ENCODE results near the gene WIZ. TPM values are rescaled to one million over a fixed set of nuclear protein-coding genes. Genes with fewer than 3 reads are reported as not detected.

The WIZ gene
- total RNA-seq, 1 experiment from 2014 or later, result 27.3 TPM

DNA sequence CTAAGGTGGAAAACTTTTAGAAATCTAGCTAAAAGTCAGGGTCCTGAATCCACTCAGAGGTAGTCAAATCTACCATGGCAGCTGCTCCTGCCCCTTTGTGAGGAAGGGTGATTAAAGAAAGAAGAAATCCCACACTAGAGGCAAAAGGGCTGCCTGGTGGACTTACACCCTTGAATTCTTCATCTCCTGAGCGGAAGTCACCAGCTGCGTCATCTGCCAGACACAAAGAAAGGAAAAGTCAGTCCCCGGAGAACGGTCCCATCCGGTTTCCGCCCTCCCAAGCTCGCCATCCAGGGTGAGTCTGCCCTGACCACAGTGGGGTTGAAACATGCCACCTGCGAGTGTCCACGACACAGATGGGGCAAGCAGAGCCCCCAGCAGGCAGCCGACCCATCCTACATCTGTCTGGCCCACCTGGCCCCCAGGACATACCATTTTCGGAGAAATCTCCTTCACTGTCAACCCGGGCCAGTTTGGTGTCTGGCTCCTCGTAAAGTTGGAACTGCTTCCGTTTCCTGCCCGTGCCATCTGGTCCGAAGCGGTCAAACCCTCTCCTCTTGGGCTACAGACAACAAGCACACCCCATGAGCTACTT, 77.9 kb downstream of the WIZ start:
- POLR2A ChIA-PET (ENCODE audit: unreplicated experiment), result no interaction called here
- Histone ChIP-seq H2AFZ (no peak overlapping the region), H4K20me1 (ENCODE audit: insufficient read depth) (peaks cover 57% of the 10 kb centered on the region), H3K4me3 (no peak overlapping the region), H3K79me2 (ENCODE audit: low read depth) (peaks cover 56% of the 10 kb centered on the region), H3K27ac (no peak overlapping the region), H3K36me3 (ENCODE audit: low read depth) (peaks cover 37% of the 10 kb centered on the region; the same call in 1 of the 2 replicates), H3F3A (ENCODE audit: insufficient read depth, low read depth) (no peaks in the 10 kb centered on the region; the same call in 1 of the 2 replicates), H3K9me2 (ENCODE audit: insufficient read depth) (no peaks in the 10 kb centered on the region), H3K27me3 (ENCODE audit: insufficient read depth, low read depth) (no peaks in the 10 kb centered on the region), H3K4me1 (replicated peaks; ENCODE audit: insufficient read depth) (peaks cover 7% of the 10 kb centered on the region), H3K9me3 (ENCODE audit: insufficient read depth, low read depth) (no peaks in the 10 kb centered on the region), H3K4me2 (no peak overlapping the region)
- no TSS peak for BruUV-seq (replicated peaks)
- TF ChIP-seq EZH2 (IDR thresholded peaks at IDR 0.05; ENCODE audit: low read depth), result no peak
- TF ChIP-seq, protein P1, sequence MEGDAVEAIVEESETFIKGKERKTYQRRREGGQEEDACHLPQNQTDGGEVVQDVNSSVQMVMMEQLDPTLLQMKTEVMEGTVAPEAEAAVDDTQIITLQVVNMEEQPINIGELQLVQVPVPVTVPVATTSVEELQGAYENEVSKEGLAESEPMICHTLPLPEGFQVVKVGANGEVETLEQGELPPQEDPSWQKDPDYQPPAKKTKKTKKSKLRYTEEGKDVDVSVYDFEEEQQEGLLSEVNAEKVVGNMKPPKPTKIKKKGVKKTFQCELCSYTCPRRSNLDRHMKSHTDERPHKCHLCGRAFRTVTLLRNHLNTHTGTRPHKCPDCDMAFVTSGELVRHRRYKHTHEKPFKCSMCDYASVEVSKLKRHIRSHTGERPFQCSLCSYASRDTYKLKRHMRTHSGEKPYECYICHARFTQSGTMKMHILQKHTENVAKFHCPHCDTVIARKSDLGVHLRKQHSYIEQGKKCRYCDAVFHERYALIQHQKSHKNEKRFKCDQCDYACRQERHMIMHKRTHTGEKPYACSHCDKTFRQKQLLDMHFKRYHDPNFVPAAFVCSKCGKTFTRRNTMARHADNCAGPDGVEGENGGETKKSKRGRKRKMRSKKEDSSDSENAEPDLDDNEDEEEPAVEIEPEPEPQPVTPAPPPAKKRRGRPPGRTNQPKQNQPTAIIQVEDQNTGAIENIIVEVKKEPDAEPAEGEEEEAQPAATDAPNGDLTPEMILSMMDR (conservative IDR thresholded peaks at IDR 0.05), result no peak
- CTCF ChIA-PET, result no interaction called here
- DNase-seq, result no peak
- intact Hi-C loops (cut with micrococcal nuclease; ENCODE audit: unreplicated experiment), result no loop called here

DNA sequence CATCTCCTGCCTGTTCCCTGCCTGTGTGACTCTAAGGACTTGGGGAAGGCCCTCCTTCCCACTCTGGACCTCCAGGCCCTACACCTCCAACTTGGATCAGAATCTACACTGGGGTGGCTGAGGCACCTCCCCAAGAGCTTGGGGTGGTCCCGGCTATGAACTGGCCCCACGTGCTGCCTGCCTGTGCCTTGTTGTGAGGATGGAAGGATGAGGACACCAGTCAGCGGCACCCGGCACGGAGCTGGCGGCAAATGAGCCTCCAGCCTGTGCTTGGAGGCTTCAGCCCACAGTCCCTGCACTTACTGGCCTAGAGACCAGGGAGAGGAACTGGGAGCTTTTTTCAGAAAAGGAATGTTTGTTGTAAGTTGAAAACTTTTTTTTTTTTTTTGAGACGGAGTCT, 78.6 kb downstream of the WIZ start:
- peaks cover 49% of the 10 kb centered on the region for H3K79me2 ChIP-seq (ENCODE audit: low read depth)

More for the DNA sequence above, 78.6 kb downstream of the WIZ start:
- no TSS peak for BruUV-seq (replicated peaks)
- DNase-seq, result no peak
- Histone ChIP-seq H3K4me2 (no peak overlapping the region), H3F3A (ENCODE audit: insufficient read depth, low read depth) (no peaks in the 10 kb centered on the region; the same call in 1 of the 2 replicates), H3K4me1 (replicated peaks; ENCODE audit: insufficient read depth) (no peaks in the 10 kb centered on the region), H2AFZ (no peak overlapping the region), H3K36me3 (ENCODE audit: low read depth) (peaks cover 37% of the 10 kb centered on the region; the same call in 1 of the 2 replicates), H3K27me3 (ENCODE audit: insufficient read depth, low read depth) (no peaks in the 10 kb centered on the region), H3K9me3 (ENCODE audit: insufficient read depth, low read depth) (no peaks in the 10 kb centered on the region), H4K20me1 (ENCODE audit: insufficient read depth) (peaks cover 49% of the 10 kb centered on the region), H3K9me2 (ENCODE audit: insufficient read depth) (no peaks in the 10 kb centered on the region), H3K4me3 (no peak overlapping the region), H3K27ac (no peak overlapping the region)
- TF ChIP-seq, protein P1 (conservative IDR thresholded peaks at IDR 0.05), result no peak
- TF ChIP-seq EZH2 (IDR thresholded peaks at IDR 0.05; ENCODE audit: low read depth), result no peak
- CTCF ChIA-PET, result no interaction called here
- POLR2A ChIA-PET (ENCODE audit: unreplicated experiment), result no interaction called here
- intact Hi-C loops (cut with micrococcal nuclease; ENCODE audit: unreplicated experiment), result no loop called here

Small RNA genes within 50 kb of the gene (microRNA-seq; reads per million reads assigned to microRNA genes)
- gene MIR1470 (ENCODE audit: borderline number of aligned reads, borderline replicate concordance), result not detected

Other genes with a start within 250 kb of the WIZ start
- gene NOTCH3, start 249.0 kb downstream of the WIZ start, total RNA-seq (2021), result 115 and 143 TPM in 2 replicates
- gene EPHX3, start 217.5 kb downstream of the WIZ start, total RNA-seq (2021), result 17.7 and 20.1 TPM in 2 replicates
- gene BRD4, start 117.4 kb downstream of the WIZ start, total RNA-seq (2021), result 109 and 138 TPM in 2 replicates
- gene AKAP8, start 70.2 kb downstream of the WIZ start, total RNA-seq (2021), result 39.5 and 43.4 TPM in 2 replicates
- gene AKAP8L, start 31.0 kb downstream of the WIZ start, total RNA-seq (2021), result 49.9 and 62.4 TPM in 2 replicates
- not detected in 2 replicates for gene RASAL3, start 14.6 kb upstream of the WIZ start, total RNA-seq (2021)
- not detected in 2 replicates for gene PGLYRP2, start 29.5 kb upstream of the WIZ start, total RNA-seq (2021)
- not detected in 2 replicates for gene CYP4F22, start 58.6 kb upstream of the WIZ start, total RNA-seq (2021)
- not detected in 2 replicates for gene CYP4F8, start 165.3 kb upstream of the WIZ start, total RNA-seq (2021)
- gene CYP4F3, start 190.9 kb upstream of the WIZ start, total RNA-seq (2021), result 57.6 and 70.7 TPM in 2 replicates
- 5.7 and 8.1 TPM in 2 replicates for gene CYP4F12, start 223.1 kb upstream of the WIZ start, total RNA-seq (2021)

All from PC-9 (cell line).